ENCODE data around the gene IL7R. TPM values are rescaled to one million over a fixed set of nuclear protein-coding genes. Genes with fewer than 3 reads are reported as not detected.

The IL7R gene
- total RNA-seq, 1 experiment from 2014 or later: 7.7 TPM

GRCh38 chr5:35876454-35876853 is 19.8 kb downstream of the IL7R start:
- Histone ChIP-seq H3K27me3 (replicated peaks; ENCODE audit: insufficient read depth, low read depth, low read length, poor library complexity) (no peaks in the 10 kb centered on the region), H3K4me1 (ENCODE audit: insufficient read depth, low read length, poor library complexity, severe bottlenecking) (no peaks in the 10 kb centered on the region), H3K9me3 (ENCODE audit: low read depth, low read length, poor library complexity, severe bottlenecking) (no peaks in the 10 kb centered on the region), H3K36me3 (ENCODE audit: insufficient read depth, low read length, poor library complexity, severe bottlenecking) (no peaks in the 10 kb centered on the region), H3K27ac (ENCODE audit: low read depth, low read length, poor library complexity, severe bottlenecking) (no peak overlapping the region), H3K4me3 (ENCODE audit: low read depth, low read length, poor library complexity, severe bottlenecking) (no peak overlapping the region)
- POLR2A ChIA-PET (ENCODE audit: low non-redundant PET): no interaction called here
- DNase-seq (ENCODE audit: low spot score): no peak
- intact Hi-C loops (cut with micrococcal nuclease; ENCODE audit: unreplicated experiment): no loop called here
- no TSS peak for BruUV-seq (replicated peaks)
- CTCF ChIA-PET: no interaction called here
- TF ChIP-seq CTCF (conservative IDR thresholded peaks at IDR 0.05; ENCODE audit: low read depth, low read length) (no peak), EZH2 (IDR thresholded peaks at IDR 0.05; ENCODE audit: borderline replicate concordance, low read depth, low read length, poor library complexity, severe bottlenecking) (no peak)

- POLR2A ChIA-PET (ENCODE audit: low non-redundant PET): no interaction called here
- no peaks in the 10 kb centered on the region for H3K4me1 ChIP-seq (ENCODE audit: insufficient read depth, low read length, poor library complexity, severe bottlenecking)
- no peaks in the 10 kb centered on the region for H3K9me3 ChIP-seq (ENCODE audit: low read depth, low read length, poor library complexity, severe bottlenecking)
- no peak overlapping the region for H3K27ac ChIP-seq (ENCODE audit: low read depth, low read length, poor library complexity, severe bottlenecking)
- peak; percentile 51 for DNase-seq (ENCODE audit: low spot score)
- no TSS peak for BruUV-seq (replicated peaks)
- no peaks in the 10 kb centered on the region for H3K36me3 ChIP-seq (ENCODE audit: insufficient read depth, low read length, poor library complexity, severe bottlenecking)
- intact Hi-C loops (cut with micrococcal nuclease; ENCODE audit: unreplicated experiment): no loop called here
- no peaks in the 10 kb centered on the region for H3K27me3 ChIP-seq (replicated peaks; ENCODE audit: insufficient read depth, low read depth, low read length, poor library complexity)
- TF ChIP-seq CTCF (conservative IDR thresholded peaks at IDR 0.05; ENCODE audit: low read depth, low read length): no peak
- no peak for TF ChIP-seq EZH2 (IDR thresholded peaks at IDR 0.05; ENCODE audit: borderline replicate concordance, low read depth, low read length, poor library complexity, severe bottlenecking)
- CTCF ChIA-PET: no interaction called here
- no peak overlapping the region for H3K4me3 ChIP-seq (ENCODE audit: low read depth, low read length, poor library complexity, severe bottlenecking)
Measured at GRCh38 chr5:35876922-35877321, 20.2 kb downstream of the IL7R start.

- POLR2A ChIA-PET (ENCODE audit: low non-redundant PET): no interaction called here
- Histone ChIP-seq H3K4me3 (ENCODE audit: low read depth, low read length, poor library complexity, severe bottlenecking) (no peak overlapping the region), H3K36me3 (ENCODE audit: insufficient read depth, low read length, poor library complexity, severe bottlenecking) (no peaks in the 10 kb centered on the region), H3K27me3 (replicated peaks; ENCODE audit: insufficient read depth, low read depth, low read length, poor library complexity) (no peaks in the 10 kb centered on the region), H3K27ac (ENCODE audit: low read depth, low read length, poor library complexity, severe bottlenecking) (no peak overlapping the region), H3K9me3 (ENCODE audit: low read depth, low read length, poor library complexity, severe bottlenecking) (no peaks in the 10 kb centered on the region), H3K4me1 (ENCODE audit: insufficient read depth, low read length, poor library complexity, severe bottlenecking) (no peaks in the 10 kb centered on the region)
- CTCF ChIA-PET: no interaction called here
- no TSS peak for BruUV-seq (replicated peaks)
- intact Hi-C loops (cut with micrococcal nuclease; ENCODE audit: unreplicated experiment): no loop called here
- DNase-seq (ENCODE audit: low spot score): no peak
- TF ChIP-seq EZH2 (IDR thresholded peaks at IDR 0.05; ENCODE audit: borderline replicate concordance, low read depth, low read length, poor library complexity, severe bottlenecking): no peak
- TF ChIP-seq CTCF (conservative IDR thresholded peaks at IDR 0.05; ENCODE audit: low read depth, low read length): no peak
Measured at GRCh38 chr5:35877655-35878054, 21.0 kb downstream of the IL7R start.
